ENCODE measurements around the gene PTPN23. TPM values are rescaled to one million over a fixed set of nuclear protein-coding genes. Genes with fewer than 3 reads are reported as not detected.

Gene PTPN23
- polyA plus RNA-seq, 1 donor from 2014 or later = 36.2 TPM

DNA sequence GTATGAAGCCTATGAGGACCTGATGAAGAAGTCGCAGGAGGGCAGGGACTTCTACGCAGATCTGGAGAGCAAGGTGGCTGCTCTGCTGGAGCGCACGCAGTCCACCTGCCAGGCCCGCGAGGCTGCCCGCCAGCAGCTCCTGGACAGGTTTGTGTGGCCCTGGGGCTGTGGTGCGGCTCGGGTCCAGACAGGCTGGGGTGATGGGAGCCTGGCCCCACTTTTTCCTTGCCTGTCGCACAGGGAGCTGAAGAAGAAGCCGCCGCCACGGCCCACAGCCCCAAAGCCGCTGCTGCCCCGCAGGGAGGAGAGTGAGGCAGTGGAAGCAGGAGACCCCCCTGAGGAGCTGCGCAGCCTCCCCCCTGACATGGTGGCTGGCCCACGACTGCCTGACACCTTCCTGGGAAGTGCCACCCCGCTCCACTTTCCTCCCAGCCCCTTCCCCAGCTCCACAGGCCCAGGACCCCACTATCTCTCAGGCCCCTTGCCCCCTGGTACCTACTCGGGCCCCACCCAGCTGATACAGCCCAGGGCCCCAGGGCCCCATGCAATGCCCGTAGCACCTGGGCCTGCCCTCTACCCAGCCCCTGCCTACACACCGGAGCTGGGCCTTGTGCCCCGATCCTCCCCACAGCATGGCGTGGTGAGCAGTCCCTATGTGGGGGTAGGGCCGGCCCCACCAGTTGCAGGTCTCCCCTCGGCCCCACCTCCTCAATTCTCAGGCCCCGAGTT, 29.0 kb downstream of the PTPN23 start:
- Histone ChIP-seq H3K79me2 (replicated peaks; ENCODE audit: insufficient read depth, low read length) (no peaks in the 10 kb centered on the region), H3K4me3 (ENCODE audit: low read length) (no peak overlapping the region), H3K9me3 (ENCODE audit: low read length) (no peaks in the 10 kb centered on the region), H3K9ac (ENCODE audit: low read length) (no peak overlapping the region), H3K27me3 (ENCODE audit: insufficient read depth, low read depth, low read length) (no peaks in the 10 kb centered on the region), H3K36me3 (ENCODE audit: insufficient read depth, low read length) (no peaks in the 10 kb centered on the region), H4K20me1 (ENCODE audit: insufficient read depth) (no peaks in the 10 kb centered on the region), H3K4me2 (ENCODE audit: low read length) (no peak overlapping the region), H2AFZ (ENCODE audit: low read depth, low read length) (no peak overlapping the region), H3F3A (ENCODE audit: insufficient read depth, low read length, poor library complexity, severe bottlenecking) (no peaks in the 10 kb centered on the region), H3K9me2 (ENCODE audit: insufficient read depth, low read length) (no peaks in the 10 kb centered on the region), H3K27ac (ENCODE audit: low read length) (no peak overlapping the region)
- TF ChIP-seq RAD21 (conservative IDR thresholded peaks at IDR 0.05) (no peak), SMC3 (conservative IDR thresholded peaks at IDR 0.05; ENCODE audit: poor library complexity) (no peak), EZH2 (IDR thresholded peaks at IDR 0.05; ENCODE audit: borderline replicate concordance, insufficient read depth, low read length, poor library complexity, severe bottlenecking) (no peak), TAF1 (IDR thresholded peaks at IDR 0.05; ENCODE audit: low read depth) (no peak), REST (IDR thresholded peaks at IDR 0.05; ENCODE audit: borderline replicate concordance) (no peak), MXI1 (conservative IDR thresholded peaks at IDR 0.05; ENCODE audit: poor library complexity, severe bottlenecking) (no peak), CTCF (IDR thresholded peaks at IDR 0.05; ENCODE audit: poor library complexity, severe bottlenecking) (no peak), EP300 (conservative IDR thresholded peaks at IDR 0.05; ENCODE audit: poor library complexity, severe bottlenecking) (no peak), POLR2AphosphoS5 (IDR thresholded peaks at IDR 0.05) (no peak)

- Histone ChIP-seq H3K9ac (ENCODE audit: low read length) (no peak overlapping the region), H3K27ac (ENCODE audit: low read length) (no peak overlapping the region), H3K79me2 (replicated peaks; ENCODE audit: insufficient read depth, low read length) (no peaks in the 10 kb centered on the region), H3K9me3 (ENCODE audit: low read length) (no peaks in the 10 kb centered on the region), H3K4me3 (ENCODE audit: low read length) (no peak overlapping the region), H3K9me2 (ENCODE audit: insufficient read depth, low read length) (no peaks in the 10 kb centered on the region), H3F3A (ENCODE audit: insufficient read depth, low read length, poor library complexity, severe bottlenecking) (no peaks in the 10 kb centered on the region), H2AFZ (ENCODE audit: low read depth, low read length) (no peak overlapping the region), H3K36me3 (ENCODE audit: insufficient read depth, low read length) (no peaks in the 10 kb centered on the region), H3K4me2 (ENCODE audit: low read length) (no peak overlapping the region), H4K20me1 (ENCODE audit: insufficient read depth) (no peaks in the 10 kb centered on the region), H3K27me3 (ENCODE audit: insufficient read depth, low read depth, low read length) (no peaks in the 10 kb centered on the region)
- TF ChIP-seq CTCF (IDR thresholded peaks at IDR 0.05; ENCODE audit: poor library complexity, severe bottlenecking) (no peak), REST (IDR thresholded peaks at IDR 0.05; ENCODE audit: borderline replicate concordance) (no peak), TAF1 (IDR thresholded peaks at IDR 0.05; ENCODE audit: low read depth) (no peak), RAD21 (conservative IDR thresholded peaks at IDR 0.05) (no peak)
These were observed 29.5 kb downstream of the PTPN23 start for GRCh38 chr3:47410417-47410720.

All from neural cell (in vitro differentiated cells).